Measurements from ENCODE around the gene CYTL1.

CYTL1 gene

DNA sequence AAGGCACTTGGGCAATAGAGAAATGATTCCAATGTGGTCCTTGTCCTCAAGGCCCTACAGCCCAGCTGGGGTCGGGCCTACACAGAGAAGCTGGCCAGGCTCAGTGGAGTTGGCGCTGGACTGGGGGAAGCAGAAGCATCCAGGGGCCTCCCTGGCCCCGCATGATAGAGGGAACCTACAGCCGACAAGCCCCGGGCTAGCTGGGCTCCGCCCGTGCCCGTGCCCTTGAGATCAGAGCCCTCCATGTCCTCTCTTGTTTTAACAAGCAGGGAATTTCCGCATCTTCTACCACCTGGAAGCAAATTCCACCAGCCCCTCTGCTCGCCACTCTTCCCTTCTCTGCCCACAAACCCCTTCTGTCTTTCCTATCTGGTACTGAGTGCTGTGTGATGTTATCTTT is 31.6 kb downstream of the CYTL1 start:
- H3K4me3 ChIP-seq (ENCODE audit: low read depth, low read length): no peak overlapping the region
- TF ChIP-seq, protein P1, sequence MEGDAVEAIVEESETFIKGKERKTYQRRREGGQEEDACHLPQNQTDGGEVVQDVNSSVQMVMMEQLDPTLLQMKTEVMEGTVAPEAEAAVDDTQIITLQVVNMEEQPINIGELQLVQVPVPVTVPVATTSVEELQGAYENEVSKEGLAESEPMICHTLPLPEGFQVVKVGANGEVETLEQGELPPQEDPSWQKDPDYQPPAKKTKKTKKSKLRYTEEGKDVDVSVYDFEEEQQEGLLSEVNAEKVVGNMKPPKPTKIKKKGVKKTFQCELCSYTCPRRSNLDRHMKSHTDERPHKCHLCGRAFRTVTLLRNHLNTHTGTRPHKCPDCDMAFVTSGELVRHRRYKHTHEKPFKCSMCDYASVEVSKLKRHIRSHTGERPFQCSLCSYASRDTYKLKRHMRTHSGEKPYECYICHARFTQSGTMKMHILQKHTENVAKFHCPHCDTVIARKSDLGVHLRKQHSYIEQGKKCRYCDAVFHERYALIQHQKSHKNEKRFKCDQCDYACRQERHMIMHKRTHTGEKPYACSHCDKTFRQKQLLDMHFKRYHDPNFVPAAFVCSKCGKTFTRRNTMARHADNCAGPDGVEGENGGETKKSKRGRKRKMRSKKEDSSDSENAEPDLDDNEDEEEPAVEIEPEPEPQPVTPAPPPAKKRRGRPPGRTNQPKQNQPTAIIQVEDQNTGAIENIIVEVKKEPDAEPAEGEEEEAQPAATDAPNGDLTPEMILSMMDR (IDR thresholded peaks at IDR 0.05; ENCODE audit: low read depth, low read length): no peak
- in situ Hi-C loops (cut with HindIII; ENCODE audit: low sequenced_read_pairs): no loop called here
- no peak for DNase-seq (ENCODE audit: low read depth, low spot score)

DNA sequence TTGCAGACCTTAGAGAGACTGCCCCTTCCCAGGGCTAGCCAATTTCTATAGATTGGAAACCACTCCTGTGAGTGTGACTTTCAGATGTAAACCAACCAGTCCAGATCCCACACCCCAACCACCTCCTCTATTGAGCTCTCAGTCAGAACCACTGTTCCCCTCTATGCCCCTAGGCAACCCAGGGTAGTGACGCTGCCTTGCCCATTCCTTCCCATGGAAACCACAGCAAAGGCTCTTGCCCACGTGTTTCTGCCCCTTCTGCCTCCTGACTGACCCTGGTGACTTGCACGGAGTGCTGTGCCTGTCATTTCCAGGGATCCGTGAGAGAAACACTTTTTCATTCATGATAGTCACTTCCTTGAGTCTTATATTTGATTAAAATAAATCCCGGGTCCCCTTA is 32.4 kb downstream of the CYTL1 start:
- TF ChIP-seq, protein P1 (IDR thresholded peaks at IDR 0.05; ENCODE audit: low read depth, low read length): no peak
- in situ Hi-C loops (cut with HindIII; ENCODE audit: low sequenced_read_pairs): no loop called here
- H3K4me3 ChIP-seq (ENCODE audit: low read depth, low read length): no peak overlapping the region
- DNase-seq (ENCODE audit: low read depth, low spot score): no peak

DNA sequence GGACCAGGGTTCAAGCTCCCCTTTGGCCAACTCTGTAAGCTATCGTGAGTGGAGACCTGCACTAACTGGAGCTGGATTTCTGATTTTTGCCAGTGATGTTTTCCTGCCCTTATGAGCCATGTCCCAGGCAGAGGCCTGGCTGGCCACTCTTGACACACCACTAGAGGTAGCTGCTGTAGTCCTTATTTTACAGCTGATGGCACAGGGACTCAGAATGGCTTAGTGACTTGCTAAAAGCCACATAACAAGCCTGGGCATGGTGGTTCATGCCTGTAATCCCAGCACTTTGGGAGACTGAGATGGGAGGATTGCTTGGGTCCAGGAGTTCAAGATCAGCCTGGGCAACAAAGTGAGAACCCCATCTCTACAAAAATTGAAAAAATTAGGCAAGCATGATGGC is 33.4 kb downstream of the CYTL1 start:
- H3K4me3 ChIP-seq (ENCODE audit: low read depth, low read length): no peak overlapping the region
- peak; percentile 0 for DNase-seq (ENCODE audit: low read depth, low spot score)
- in situ Hi-C loops (cut with HindIII; ENCODE audit: low sequenced_read_pairs): no loop called here
- TF ChIP-seq, protein P1 (IDR thresholded peaks at IDR 0.05; ENCODE audit: low read depth, low read length): peak; percentile 33

DNA sequence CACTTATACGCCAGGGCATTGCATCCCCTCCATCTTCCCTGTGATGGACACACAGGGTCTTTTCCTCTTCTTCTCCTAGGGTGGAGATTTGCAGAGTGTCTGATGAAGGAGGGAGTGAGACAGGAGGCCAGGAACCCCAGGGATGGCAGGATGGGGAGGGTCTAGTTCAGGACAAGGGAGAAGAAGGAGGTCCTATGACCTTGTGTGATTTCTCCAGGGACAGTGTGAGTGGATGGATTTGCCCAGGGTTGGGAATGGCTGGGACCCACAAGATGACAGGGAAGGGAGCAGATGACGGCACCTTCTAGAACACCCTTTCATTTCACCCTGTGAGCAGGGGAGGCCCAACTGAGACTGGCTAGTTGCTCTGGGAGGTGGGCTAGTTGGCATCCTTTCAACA is 34.2 kb downstream of the CYTL1 start:
- no peak overlapping the region for H3K4me3 ChIP-seq (ENCODE audit: low read depth, low read length)
- TF ChIP-seq, protein P1 (IDR thresholded peaks at IDR 0.05; ENCODE audit: low read depth, low read length): no peak
- in situ Hi-C loops (cut with HindIII; ENCODE audit: low sequenced_read_pairs): no loop called here
- DNase-seq (ENCODE audit: low read depth, low spot score): no peak

DNA sequence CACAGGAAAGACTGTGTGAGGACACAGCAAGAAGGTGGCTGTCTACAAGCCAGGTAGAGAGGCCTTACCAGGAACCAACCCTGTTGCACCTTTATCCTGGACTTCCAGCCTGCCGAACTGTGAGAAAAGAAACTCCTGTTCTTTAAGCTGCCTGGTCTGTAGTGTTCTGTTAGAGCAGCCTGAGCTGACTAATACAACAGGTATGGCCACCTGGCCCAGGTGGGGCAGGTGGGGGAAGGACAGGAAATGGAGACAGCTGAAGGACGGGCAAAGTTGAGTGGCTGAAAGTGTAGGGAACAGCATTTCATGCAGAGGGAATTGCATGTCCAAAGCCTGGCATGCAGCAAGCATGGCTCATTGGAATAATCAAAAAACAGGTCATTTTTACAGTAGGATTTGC is 35.1 kb downstream of the CYTL1 start:
- no peak overlapping the region for H3K4me3 ChIP-seq (ENCODE audit: low read depth, low read length)
- no peak for DNase-seq (ENCODE audit: low read depth, low spot score)
- TF ChIP-seq, protein P1 (IDR thresholded peaks at IDR 0.05; ENCODE audit: low read depth, low read length): no peak
- in situ Hi-C loops (cut with HindIII; ENCODE audit: low sequenced_read_pairs): no loop called here

DNA sequence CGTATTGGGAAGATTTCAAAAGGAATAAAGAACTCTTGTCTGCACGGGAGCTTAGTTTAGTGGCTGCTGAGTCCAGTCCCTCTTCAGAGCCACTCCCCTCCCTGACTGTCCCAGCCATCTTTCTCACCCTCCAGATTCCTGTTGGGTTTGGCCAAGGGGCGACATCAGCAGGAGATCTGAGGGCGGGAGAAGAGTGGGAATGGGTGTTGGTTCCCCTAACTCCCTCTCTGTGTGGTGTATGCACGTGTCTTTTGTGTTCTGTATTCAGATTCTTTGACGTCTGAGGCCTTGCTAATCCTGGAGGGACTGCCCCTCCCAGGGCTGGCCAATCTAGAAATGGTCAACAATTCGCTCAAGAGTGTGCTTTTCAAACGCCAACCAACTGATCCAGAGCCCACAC is 37.4 kb downstream of the CYTL1 start:
- in situ Hi-C loops (cut with HindIII; ENCODE audit: low sequenced_read_pairs): no loop called here
- DNase-seq (ENCODE audit: low read depth, low spot score): no peak
- no peak overlapping the region for H3K4me3 ChIP-seq (ENCODE audit: low read depth, low read length)
- TF ChIP-seq, protein P1 (IDR thresholded peaks at IDR 0.05; ENCODE audit: low read depth, low read length): no peak

DNA sequence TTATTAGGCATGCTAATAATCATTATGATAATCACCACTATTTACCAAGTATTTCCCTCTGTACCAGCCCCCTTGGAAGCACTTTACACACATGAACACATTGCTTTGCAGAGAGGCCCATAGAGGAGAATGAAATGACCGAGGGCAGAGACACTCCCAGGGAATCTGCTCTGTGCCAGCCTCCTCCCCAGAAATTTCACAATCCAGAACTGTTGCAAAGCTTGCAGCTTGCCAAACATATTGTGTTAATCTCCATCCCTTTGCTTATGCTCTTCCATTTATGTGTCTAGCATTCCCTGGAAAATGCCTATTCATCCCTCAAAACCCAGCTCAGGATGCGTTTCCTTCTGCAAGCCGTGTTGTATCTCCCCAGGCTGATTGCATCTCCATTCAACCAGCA is 37.8 kb downstream of the CYTL1 start:
- no peak for DNase-seq (ENCODE audit: low read depth, low spot score)
- in situ Hi-C loops (cut with HindIII; ENCODE audit: low sequenced_read_pairs): no loop called here
- TF ChIP-seq, protein P1 (IDR thresholded peaks at IDR 0.05; ENCODE audit: low read depth, low read length): no peak
- no peak overlapping the region for H3K4me3 ChIP-seq (ENCODE audit: low read depth, low read length)
